ENCODE measurements around the gene DNAJC18.

DNA sequence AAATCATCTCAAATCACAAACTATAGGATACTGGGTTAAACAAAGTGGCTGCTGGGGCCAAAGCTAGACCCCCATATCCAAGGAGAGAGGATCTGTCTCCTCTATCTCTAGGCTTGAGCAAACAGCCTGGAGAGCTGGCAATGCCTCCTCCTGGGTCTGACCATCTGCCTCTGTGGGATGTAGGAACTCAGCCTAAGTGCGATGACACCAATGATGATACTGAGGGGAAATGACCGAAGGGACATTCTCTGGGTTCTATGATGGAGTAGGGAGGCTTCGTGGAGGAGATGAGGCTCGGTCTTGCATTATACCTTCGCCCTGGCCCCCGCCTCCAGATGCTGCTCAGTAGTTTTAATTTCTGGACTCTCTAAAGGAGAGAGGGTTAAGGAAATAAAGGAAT is 26.2 kb downstream of the DNAJC18 start:
- no peak for TF ChIP-seq GATA2 (IDR thresholded peaks at IDR 0.05; ENCODE audit: low read depth, low read length)
- TF ChIP-seq GATA3 (IDR thresholded peaks at IDR 0.05; ENCODE audit: low read depth, low read length), result no peak
